Activated CD8-positive, alpha-beta T cell treated with anti-CD3 and anti-CD28 coated beads for 36 hours (primary cell): Measurements from ENCODE around the gene POLE3. TPM values are rescaled to one million over a fixed set of nuclear protein-coding genes. Genes with fewer than 3 reads are reported as not detected.

Source experiments
- ATAC-seq: fragments of 200-7000 bp; cut with Tn5 transposase; one replicate; pipeline ENCODE4 v1.10.0; 2021; ENCODE audit warnings: mild to moderate bottlenecking, moderate library complexity
- CTCF ChIA-PET: fragments of 350-600 bp; sonication (Branson Sonifier 250); formaldehyde crosslinking; loops from one replicate; lab custom pipeline; 2021; ENCODE audit warnings: antibody characterized with exemption; lab: Charles Lee
- POLR2A ChIA-PET: fragments of 350-600 bp; sonication (Branson Sonifier 250); formaldehyde crosslinking; loops from one replicate; lab custom pipeline; 2021; ENCODE audit warnings: antibody characterized with exemption; lab: Charles Lee
- DNase-seq: peaks from one replicate; pipeline ENCODE4 v3.0.0-alpha.2; 2020
- H3K27ac Mint-ChIP-seq: one replicate; pipeline ENCODE4 v1.8.0; 2021; ENCODE audit warnings: mild to moderate bottlenecking, mixed read lengths
- H3K27me3 Mint-ChIP-seq: one replicate; pipeline ENCODE4 v1.8.0; 2021; ENCODE audit warnings: mixed read lengths
- H3K36me3 Mint-ChIP-seq: one replicate; pipeline ENCODE4 v1.8.0; 2021; ENCODE audit warnings: low read depth, mixed read lengths
- H3K4me1 Mint-ChIP-seq: one replicate; pipeline ENCODE4 v1.8.0; 2021; ENCODE audit warnings: low read depth, mixed read lengths
- H3K4me3 Mint-ChIP-seq: one replicate; pipeline ENCODE4 v1.8.0; 2021; ENCODE audit warnings: mild to moderate bottlenecking, moderate library complexity, mixed read lengths
- H3K9me3 Mint-ChIP-seq: one replicate; pipeline ENCODE4 v1.8.0; 2021; ENCODE audit warnings: mixed read lengths
- CTCF ChIP-seq: fragments of 200-600 bp; IDR thresholded peaks from one replicate; pipeline ENCODE4 v1.8.0; 2022; ENCODE audit warnings: antibody characterized with exemption, mild to moderate bottlenecking
- intact Hi-C: fragments of 100-400 bp; cut with micrococcal nuclease; formaldehyde crosslinking; loops from one replicate; pipeline ENCODE4 v1.10.0; 2022
- total RNA-seq, 2 experiments: library from RNA; stranded (reverse); gene quantifications; one replicate each; pipeline ENCODE4 v1.2.3, GENCODE V29; 2021

POLE3 gene
- total RNA-seq, 2 experiments from 2014 or later, result 49.0 to 50.9 TPM

DNA sequence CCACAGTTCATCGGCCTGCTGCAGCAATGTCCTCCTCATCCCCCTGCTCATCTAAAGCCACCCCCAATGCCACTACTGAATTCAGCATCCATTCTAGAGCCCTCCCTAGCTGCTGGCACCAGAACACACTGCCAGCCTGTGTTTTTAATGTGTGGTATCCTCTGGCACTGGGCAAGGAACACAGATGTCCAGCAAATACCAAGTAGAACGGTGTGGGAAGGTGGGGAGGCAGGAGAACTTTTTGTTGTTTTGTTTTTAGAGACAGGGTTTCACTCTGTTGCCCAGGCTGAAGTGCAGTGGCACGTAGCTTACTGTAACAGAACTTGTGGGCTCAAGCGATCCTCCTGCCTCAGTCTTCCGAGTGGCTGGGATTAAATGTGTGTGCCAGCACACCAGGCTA is 38.4 kb downstream of the POLE3 start:
- Mint-ChIP-seq H3K36me3 (peaks cover 6% of the 10 kb centered on the region), H3K27me3 (no peaks in the 10 kb centered on the region), H3K9me3 (no peaks in the 10 kb centered on the region), H3K4me3 (no peak overlapping the region), H3K27ac (no peak overlapping the region), H3K4me1 (peaks cover 13% of the 10 kb centered on the region)
- intact Hi-C loops, result no loop called here
- ChIA-PET POLR2A (interaction anchor here (1.3 kb wide), 1 partner anchor 20 kb away, joined by 3 read pairs; no protein-coding TSS in a partner anchor), CTCF (interaction anchor here (0.9 kb wide), 1 partner anchor 10 kb away, joined by 4 read pairs; no protein-coding TSS in a partner anchor)
- no peak for TF ChIP-seq CTCF
- DNase-seq, result no peak
- ATAC-seq, result no peak

GRCh38 chr9:113370806-113371325 is 39.6 kb downstream of the POLE3 start:
- Mint-ChIP-seq H3K9me3 (no peaks in the 10 kb centered on the region), H3K36me3 (peaks cover 6% of the 10 kb centered on the region), H3K27ac (no peak overlapping the region), H3K27me3 (no peaks in the 10 kb centered on the region), H3K4me1 (peaks cover 11% of the 10 kb centered on the region), H3K4me3 (no peak overlapping the region)
- no peak for TF ChIP-seq CTCF
- intact Hi-C loops, result no loop called here
- POLR2A ChIA-PET, result interaction anchor here (1.3 kb wide), 1 partner anchor 19 kb away, joined by 3 read pairs; no protein-coding TSS in a partner anchor
- DNase-seq (no peak), ATAC-seq (no peak)
- CTCF ChIA-PET, result interaction anchor here (0.7 to 1.2 kb wide), 4 partner anchors 8 to 674 kb away, joined by 3 to 4 read pairs (median 4); partner anchors contain the start of gene ALAD

- ATAC-seq, result no peak
- no peak for DNase-seq
- H3K27me3 Mint-ChIP-seq, result no peaks in the 10 kb centered on the region
- no peaks in the 10 kb centered on the region for H3K9me3 Mint-ChIP-seq
- ChIA-PET POLR2A (no interaction called here), CTCF (no interaction called here)
- intact Hi-C loops, result no loop called here
- TF ChIP-seq CTCF, result no peak
- H3K4me1 Mint-ChIP-seq, result peaks cover 3% of the 10 kb centered on the region
- no peaks in the 10 kb centered on the region for H3K36me3 Mint-ChIP-seq
- no peak overlapping the region for H3K27ac Mint-ChIP-seq
- H3K4me3 Mint-ChIP-seq, result no peak overlapping the region
Measured at GRCh38 chr9:113369855-113370140, 40.7 kb downstream of the POLE3 start.

GRCh38 chr9:113368982-113369854 is 41.3 kb downstream of the POLE3 start:
- ATAC-seq (no peak), DNase-seq (no peak)
- no peaks in the 10 kb centered on the region for H3K36me3 Mint-ChIP-seq
- no peaks in the 10 kb centered on the region for H3K4me1 Mint-ChIP-seq
- no peaks in the 10 kb centered on the region for H3K9me3 Mint-ChIP-seq
- CTCF ChIA-PET, result no interaction called here
- H3K27me3 Mint-ChIP-seq, result no peaks in the 10 kb centered on the region
- H3K4me3 Mint-ChIP-seq, result no peak overlapping the region
- intact Hi-C loops, result no loop called here
- no peak overlapping the region for H3K27ac Mint-ChIP-seq
- TF ChIP-seq CTCF, result no peak
- POLR2A ChIA-PET, result no interaction called here
